Measurements from ENCODE around the gene UVRAG. TPM values are rescaled to one million over a fixed set of nuclear protein-coding genes. Genes with fewer than 3 reads are reported as not detected.
"Not testable (repeated sequence)": the region's sequence is repeated elsewhere in the genome, so short reads cannot be mapped to it uniquely, and the experiment has no call there.

UVRAG gene
- total RNA-seq, 1 donor from 2014 or later: 44.7 TPM

DNA sequence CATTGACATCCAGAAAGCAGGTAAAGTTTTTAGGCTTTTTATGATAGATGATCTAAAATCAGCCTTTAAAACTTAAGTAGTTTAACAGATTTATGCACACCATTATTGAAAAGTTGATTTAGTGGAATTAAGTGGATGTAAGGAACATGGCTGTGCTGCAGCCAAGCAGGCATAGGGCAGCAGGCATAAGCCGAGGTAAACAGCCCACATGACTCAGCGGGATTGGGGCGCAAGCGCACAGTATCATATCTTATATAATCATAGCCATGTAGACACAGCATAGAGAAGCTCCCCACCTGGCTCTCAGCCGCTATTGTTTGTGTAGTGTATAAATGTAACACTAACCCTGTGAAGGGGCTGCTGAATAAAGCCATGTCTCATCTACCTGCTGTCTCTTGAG is 233.8 kb downstream of the UVRAG start:
- no peak for DNase-seq (ENCODE audit: extremely low read depth, low read depth, low spot score)

DNA sequence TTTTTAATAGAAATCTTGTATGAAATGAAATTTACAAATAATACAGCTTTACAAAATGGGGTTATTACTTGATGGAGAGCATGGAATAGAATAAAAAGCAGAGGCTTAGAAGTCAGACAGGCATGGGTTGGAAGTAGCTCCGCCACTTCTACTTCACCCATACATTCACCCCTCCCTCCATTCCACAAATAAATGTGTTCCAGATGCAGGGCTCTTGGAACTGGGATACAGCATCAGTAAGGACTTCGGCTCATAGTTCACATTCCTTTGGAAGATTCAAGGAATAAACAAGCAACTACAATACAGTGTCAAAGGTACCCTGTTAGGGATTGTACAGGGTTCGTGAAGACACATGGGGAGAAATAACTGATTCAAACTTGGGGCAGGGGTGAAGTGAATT is 234.5 kb downstream of the UVRAG start:
- DNase-seq (ENCODE audit: extremely low read depth, low read depth, low spot score): no peak

DNA sequence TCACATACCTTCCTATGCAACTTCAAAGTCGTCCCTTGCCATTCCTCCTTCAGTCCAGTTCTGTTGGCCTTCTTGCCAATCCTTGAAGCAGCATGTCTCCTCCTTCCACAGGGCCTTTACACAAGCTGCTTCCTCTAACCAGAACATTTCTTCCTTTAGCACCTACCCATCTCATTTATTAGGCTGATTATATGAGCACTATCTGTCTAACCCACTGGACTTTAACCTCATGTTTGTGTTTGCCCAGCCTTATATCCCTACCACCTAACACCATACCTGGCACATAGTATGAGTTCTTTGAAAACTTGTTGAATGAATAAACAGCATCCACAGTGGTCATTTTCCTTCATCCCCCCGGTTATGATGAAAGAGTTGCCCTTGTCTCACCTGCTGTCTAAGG is 236.9 kb downstream of the UVRAG start:
- DNase-seq (ENCODE audit: extremely low read depth, low read depth, low spot score): no peak

DNA sequence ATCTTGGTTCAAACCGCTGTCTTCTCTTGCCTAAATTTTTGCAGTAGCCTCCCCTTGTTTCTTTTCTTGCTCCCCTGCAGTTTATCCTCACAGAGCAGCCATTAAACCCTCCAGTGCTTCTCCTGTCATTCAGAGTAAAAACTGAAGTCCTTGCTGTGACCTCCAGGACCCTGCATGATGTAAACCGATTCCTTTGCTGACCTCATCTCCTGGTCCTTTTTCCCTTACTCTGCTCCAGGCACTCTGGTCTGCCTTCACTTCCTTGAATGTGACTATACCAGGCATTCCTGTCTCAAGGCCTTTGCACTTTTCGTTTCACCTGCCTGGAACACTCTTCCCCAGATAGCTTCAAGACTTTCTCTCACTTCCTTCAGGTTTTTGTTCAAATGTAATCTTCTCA is 239.3 kb downstream of the UVRAG start:
- DNase-seq (ENCODE audit: extremely low read depth, low read depth, low spot score): no peak

DNA sequence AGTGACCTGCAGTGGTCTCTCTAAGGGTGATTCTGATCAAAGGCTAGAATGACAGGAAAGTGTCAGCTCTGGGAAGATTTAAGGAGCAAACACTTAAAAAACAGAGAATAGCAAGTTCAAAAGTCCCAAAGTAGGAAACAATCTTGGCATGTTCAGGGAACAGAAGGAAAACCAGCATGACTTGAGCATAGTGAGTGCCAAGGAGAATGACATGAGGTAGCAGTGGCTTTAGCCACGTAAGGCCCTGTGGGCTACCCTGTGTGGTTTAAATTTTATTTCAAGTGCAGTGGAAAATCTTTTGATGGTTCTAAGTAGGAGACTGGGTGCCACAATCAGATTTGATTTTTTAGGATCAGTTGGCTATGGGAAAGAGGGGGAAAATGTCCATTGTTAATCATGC is 241.9 kb downstream of the UVRAG start:
- no peak for DNase-seq (ENCODE audit: extremely low read depth, low read depth, low spot score)

DNA sequence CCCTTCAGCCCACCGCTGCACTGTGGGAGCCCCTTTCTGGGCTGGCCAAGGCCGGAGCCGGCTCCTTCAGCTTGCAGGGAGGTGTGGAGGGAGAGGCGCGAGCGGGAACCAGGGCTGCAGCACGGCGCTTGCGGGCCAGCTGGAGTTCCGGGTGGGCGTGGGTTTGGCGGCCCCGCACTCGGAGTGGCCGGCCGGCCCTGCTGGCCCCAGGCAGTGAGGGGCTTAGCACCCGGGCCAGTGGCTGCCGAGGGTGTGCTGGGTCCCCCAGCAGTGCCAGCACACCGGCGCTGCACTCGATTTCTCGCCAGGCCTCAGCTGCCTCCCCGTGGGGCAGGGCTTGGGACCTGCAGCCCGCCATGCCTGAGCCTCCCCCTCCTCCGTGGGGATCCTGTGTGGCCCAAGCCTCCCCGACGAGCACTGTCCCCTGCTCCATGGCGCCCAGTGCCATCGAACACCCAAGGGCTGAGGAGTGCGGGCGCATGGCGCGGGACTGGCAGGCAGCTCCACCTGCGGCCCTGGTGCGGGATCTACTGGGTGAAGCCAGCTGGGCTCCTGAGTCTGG is 245.5 kb downstream of the UVRAG start:
- DNase-seq (ENCODE audit: extremely low read depth, low read depth, low spot score): not testable (repeated sequence)

DNA sequence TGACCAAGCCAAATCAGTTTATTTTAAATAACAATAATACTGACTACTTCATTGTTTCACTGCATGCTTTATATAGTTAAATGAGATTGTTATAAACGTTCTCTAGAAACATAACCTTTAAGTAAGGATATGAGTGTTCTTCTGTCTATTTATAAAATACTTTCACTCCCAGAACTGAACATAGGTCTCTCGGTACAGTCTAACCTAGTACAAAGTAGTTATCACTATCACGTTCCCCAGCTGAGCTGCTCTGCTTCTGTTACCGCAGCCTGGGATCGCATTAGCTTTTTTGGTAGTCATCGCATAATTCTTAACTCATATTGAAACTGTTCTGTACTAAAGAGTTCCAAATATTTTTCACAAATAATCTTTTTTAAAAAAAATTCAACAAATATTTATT is 247.7 kb downstream of the UVRAG start:
- DNase-seq (ENCODE audit: extremely low read depth, low read depth, low spot score): no peak

DNA sequence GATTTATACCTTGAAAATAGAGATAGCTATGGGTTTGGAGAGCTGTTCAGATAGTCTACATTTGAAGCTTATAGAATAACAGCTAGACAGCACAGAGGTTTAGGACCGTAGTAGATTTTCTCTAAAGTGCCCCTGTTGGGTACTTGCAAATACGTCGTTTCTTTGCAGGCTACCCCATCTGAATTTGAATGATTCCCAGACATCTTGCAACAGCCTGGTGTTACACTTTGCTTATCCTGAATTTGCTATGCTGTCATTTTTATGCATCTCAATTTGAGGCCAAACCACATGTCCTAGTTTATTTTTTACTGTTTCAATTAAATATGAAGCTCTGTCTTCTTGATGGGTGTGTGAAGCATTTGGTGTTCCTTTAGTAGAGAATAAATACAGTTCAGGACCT is 249.2 kb downstream of the UVRAG start:
- DNase-seq (ENCODE audit: extremely low read depth, low read depth, low spot score): no peak

DNA sequence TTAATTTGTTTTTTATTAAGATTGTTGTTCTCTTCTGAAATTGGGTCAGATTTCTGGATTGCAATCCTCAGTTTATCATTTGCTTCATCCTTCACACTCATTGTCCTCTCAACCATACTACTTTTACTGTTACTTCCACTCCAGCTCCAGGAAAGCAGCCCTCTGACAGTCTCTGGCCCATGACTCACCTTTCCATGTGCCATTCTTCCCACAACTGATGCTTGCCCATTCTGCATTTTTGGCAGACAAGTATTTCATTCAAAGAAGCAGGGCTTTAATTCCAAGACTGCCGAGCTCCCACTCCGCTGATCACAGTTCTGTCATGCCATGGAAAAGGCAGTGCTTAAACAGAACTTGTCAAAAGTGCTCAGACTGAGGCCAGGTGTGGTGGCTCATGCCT is 252.1 kb downstream of the UVRAG start:
- DNase-seq (ENCODE audit: extremely low read depth, low read depth, low spot score): no peak

DNA sequence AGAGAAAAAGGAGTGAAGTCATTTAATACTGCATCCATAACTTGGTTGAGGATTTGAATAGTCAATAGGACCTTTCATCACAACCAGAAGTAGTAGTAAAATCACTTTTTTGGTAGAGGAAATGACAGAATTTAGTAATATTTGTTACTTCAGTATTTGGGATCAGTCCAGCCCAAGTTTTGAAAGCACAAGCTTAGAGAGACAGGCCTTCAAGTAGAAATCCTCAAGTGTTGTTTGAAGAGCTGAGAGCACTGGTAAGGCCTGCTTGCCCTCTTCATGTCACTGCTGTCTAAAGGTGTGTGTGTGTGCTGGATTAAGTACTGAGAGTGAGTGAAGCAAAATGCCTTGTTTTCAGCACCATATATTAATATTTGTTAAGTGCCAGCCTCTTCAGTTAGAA is 254.0 kb downstream of the UVRAG start:
- DNase-seq (ENCODE audit: extremely low read depth, low read depth, low spot score): no peak

DNA sequence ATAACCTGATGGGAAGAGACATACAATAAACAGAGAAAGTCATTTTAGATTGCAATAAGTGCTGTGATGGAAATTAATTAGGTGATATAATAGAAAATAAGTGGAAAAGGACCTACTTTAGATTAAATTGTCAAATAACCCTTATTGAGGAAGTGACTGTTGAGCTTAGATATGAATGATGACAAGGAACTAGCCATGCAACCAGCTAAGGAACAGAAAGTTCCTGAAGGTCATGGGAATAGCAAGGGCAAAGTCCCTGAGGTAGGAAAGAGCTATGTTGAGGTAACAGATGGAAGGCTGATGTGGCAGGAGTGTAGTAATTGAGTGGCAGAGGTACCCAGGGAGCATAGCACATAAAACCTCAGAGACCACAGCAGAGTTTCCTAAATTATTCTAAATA is 256.1 kb downstream of the UVRAG start:
- DNase-seq (ENCODE audit: extremely low read depth, low read depth, low spot score): no peak

DNA sequence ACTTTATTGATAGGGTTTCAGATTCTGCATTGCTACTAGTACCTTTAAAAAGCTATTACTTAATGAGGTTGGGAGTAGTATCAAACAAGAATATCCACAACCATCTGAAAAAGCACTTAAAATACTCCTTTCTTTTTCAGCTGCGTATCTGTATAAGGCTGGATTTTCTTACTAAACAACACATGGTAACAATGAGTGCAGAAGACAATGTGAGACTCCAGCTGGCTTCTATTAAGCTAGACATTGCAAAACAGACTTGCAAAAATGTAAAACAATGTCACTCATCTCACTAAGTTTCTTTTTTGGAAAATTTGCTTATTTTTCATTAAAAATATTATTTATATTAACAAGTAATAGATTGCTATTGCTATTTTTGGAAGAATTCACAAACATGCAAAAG is 258.7 kb downstream of the UVRAG start:
- DNase-seq (ENCODE audit: extremely low read depth, low read depth, low spot score): no peak

DNA sequence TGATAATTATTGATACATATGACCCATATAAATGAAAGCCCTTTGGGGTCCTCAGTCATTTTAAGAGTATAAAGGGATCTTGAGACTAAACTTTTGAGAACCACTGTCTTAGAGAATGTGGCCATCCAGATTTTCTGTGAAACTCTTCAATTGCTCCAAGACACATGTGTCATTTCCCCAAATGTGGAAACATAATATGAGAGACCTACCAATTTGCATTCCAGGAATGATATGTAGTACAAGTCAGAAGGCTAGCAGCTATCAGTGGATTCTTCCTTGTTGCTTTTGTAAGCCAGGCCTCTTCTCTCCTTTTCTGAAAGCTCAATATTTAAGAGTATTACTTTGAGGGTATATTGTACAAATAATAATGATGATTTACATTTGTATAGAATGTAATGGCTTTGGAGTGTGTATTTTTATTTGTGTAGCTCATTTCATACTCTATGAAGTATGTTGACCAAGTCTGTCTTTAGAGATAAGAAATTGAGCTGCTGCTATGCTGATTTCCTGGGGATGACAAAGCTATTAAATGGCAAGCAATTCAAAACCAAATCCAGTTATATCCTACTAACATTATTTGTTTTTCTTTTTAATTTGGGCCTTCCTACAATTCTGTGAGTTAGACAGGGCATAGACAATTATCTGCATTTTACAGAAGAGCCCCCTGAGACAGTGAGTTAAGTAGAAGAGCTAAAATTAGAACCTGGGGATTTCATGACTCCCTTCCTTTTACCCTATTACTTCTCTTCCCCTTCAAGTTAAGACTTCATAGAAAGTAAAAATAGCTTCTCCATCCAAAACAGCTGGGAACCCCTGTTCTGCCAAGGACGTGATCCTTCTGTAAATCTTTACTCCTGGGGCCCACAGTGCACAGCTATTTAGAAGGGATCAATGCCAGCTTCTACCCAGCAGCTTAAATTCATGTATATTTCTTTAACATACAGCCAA is 259.4 kb downstream of the UVRAG start:
- no peak for DNase-seq (ENCODE audit: extremely low read depth, low read depth, low spot score)

DNA sequence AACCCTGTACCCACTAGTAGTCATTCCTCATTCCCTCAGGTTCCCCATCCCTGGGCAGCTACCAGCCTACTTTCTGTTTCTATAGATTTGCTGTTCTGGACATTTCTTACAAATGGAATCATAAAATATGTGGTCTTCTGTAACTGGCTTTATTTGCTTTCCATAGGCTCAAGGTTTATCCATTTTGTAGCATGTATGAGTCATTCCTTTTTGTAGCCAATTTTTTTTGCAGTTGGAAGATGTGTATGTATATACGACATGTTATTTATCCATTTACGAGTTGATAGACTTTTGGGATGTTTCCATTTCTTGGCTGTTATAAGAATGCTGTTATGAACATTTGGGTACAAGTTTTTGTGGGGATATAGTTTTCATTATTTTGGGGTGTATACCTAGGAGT is 260.7 kb downstream of the UVRAG start:
- no peak for DNase-seq (ENCODE audit: extremely low read depth, low read depth, low spot score)

DNA sequence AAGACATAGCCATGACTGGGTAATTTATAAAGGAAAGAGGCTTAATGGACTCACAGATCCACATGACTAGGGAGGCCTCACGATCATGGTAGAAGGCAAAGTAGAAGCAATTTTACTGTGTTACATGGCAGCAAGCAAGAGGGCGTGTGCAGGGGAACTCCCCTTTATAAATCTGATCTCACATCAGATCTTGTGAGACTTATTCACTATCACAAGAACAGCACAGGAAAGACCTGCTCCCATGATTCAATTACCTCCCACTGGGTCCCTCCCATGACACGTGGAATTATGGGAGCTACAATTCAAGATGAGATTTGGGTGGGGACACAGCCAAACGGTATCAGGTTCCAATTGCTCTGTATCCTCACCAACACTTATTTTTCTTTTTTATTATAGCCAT is 261.2 kb downstream of the UVRAG start:
- not testable (repeated sequence) for DNase-seq (ENCODE audit: extremely low read depth, low read depth, low spot score)

DNA sequence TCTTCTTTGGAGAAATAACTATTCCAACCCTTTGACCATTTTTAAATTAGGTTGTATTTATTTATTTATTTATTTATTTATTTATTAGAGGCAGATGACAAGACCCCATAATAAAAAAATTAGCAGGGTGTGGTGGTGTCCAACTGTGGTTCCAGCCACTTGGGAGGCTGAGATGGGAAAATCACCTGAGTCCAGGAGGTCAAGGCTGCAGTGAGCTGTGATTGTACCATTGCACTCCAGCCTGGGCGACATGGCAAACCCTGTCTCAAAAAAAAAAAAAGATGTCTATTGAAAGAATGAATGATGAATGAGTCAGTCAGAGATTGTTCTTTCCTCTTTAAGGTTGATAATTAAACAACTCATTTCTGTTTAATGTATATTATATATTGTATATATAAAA is 261.7 kb downstream of the UVRAG start:
- DNase-seq (ENCODE audit: extremely low read depth, low read depth, low spot score): no peak

DNA sequence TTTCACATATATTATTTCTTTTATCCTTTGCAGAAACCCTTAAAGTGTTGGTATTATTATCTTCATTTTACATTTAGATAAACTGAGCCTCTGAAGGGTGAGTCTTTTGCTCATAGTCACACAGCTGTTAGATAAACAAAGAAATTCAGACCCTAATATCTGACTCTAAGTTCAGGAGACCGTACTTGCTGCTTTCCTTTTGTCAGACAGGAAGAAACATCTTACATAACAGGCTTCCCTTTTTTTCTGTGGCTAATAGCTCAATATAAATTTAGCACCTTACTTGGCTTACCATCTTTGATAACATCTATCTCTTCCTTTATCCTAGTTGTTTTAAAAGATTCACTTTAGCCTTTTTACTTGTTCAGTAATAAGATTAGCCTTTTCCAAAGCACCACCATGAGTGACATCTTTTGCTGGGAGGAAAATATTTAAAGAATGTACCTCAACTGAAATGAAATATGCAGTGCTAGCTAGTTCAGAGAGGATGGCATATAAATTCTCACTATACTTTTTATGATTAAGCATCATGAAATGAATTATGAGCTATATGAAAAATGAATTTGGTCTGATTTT is 262.7 kb downstream of the UVRAG start:
- DNase-seq (ENCODE audit: extremely low read depth, low read depth, low spot score): no peak

DNA sequence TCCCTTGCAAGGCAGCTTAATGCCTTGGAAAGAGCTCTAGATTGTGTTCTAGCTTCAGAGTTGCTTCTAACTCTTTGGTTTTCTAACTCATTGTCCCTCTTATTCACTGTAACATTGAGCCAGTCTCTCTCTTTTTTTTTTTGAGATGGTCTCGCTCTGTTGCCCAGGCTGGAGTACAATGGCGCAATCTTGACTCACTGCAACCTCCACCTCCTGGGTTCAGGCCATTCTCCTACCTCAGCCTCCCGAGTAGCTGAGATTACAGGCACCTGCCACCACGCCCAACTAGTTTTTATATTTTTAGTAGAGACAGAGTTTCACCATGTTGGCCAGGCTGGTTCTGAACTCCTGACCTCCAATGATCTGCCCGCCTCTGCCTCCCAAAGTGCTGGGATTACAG is 266.1 kb downstream of the UVRAG start:
- not testable (repeated sequence) for DNase-seq (ENCODE audit: extremely low read depth, low read depth, low spot score)

DNA sequence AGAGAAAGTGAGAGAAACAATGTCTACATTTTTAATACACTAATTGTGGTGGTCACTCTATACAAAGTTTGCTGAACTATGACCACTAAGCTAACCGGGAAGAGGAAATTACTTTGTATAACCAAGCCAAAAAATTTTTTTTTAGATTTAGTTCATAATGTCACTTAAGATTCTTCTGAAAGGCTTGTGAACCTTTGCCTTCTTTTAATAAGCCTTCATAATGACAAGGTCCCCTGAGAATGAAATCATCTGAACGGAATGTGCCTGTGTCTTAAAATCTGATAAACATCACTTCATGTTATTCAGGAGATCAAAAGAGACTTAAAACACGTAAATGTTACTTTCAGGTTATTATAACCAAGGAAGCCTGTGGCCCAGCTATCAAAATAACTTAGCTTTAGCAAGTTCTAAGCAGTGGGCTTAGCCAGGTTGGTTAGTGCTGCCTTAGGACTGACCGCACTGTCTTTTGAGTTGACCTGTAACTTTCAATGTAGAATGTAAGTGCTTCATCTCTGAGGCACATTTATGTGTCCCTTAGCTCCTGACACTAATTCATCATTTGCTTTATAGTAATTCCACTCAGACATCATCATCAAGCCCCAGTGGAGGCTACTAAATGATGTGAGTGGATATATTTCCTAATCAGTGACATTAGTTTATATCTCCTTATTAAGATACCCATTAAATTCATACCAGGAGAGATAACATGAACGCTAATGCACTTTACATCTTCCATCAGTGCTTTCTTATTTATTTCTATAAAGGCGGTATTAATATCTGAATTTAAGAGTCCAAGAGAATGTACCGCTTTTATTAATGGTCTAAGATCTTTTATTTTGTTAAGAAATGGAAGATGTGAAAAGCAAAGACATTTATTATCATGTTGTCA is 268.8 kb downstream of the UVRAG start:
- no peak for DNase-seq (ENCODE audit: extremely low read depth, low read depth, low spot score)

DNA sequence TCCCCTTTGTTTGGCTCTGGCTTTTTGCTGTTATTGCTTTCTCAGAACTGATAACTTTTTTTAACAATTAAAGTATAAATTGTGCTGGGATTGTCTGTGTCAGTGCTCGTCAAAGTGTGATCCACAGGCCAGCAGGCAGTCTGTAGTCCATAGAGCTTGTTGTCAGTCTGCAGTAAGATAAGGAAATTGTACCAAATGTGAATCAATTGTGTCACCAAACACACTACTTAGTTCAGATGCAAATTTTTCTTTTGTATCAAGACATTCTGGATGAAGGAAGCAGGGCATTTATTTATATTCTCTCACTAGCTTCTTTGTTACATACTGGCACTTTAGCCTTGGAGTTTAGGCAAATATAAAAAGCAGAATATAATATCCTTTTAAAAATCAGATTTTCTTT is 270.3 kb downstream of the UVRAG start:
- DNase-seq (ENCODE audit: extremely low read depth, low read depth, low spot score): no peak

Data from glomerular endothelial cell (primary cell).